Upper lobe of left lung (tissue), 4 donors: ENCODE measurements around the gene ZNF609.

Experiments used
- CTCF ChIP-seq, 6 experiments: fragments of 450-650 bp in 4 of 6; fragments of 200-600 bp in 2 of 6; sonication (generic) in 2 of 6; IDR thresholded peaks; one replicate each; pipeline ENCODE4 v1.5.1; 2016 to 2019; ENCODE audit warnings: antibody characterized with exemption in 6 of 6
- POLR2A ChIP-seq, 4 donors: fragments of 450-650 bp; IDR thresholded peaks; one replicate each; pipeline ENCODE4 v1.5.1; 2016 to 2017; ENCODE audit warnings: antibody characterized with exemption in 4 of 4, mild to moderate bottlenecking in 2 of 4
- POLR2AphosphoS5 ChIP-seq, 2 donors: sonication (generic); formaldehyde crosslinking; IDR thresholded peaks; one replicate each; pipeline ENCODE4 v1.5.1; 2017; ENCODE audit warnings: antibody characterized with exemption in 2 of 2

GRCh38 chr15:64513823-64514222 lies 53.4 kb downstream of the ZNF609 start:
- TF ChIP-seq CTCF (IDR thresholded peaks at IDR 0.05) (no peak), POLR2A (IDR thresholded peaks at IDR 0.05) (no peak), POLR2AphosphoS5 (IDR thresholded peaks at IDR 0.05) (no peak)
